HL-60 (cell line): Measurements from ENCODE around the gene BIRC5.

Source experiments
- DNase-seq, 2 experiments: peaks; one replicate each; pipeline ENCODE4 v3.0.0-alpha.2; 2010 to 2020; ENCODE audit warnings: low read depth in 1 of 2, low spot score in 1 of 2
- H3K27ac ChIP-seq: fragments of 250-450 bp; sonication (Bioruptor Pico); replicated peaks from 2 replicates; pipeline ENCODE4 v1.5.1; 2020; ENCODE audit warnings: mild to moderate bottlenecking, moderate library complexity
- H3K27me3 ChIP-seq: fragments of 250-450 bp; sonication (Bioruptor Pico); 2 replicates; pipeline ENCODE4 v1.5.1; 2021; ENCODE audit warnings: mild to moderate bottlenecking, moderate library complexity; ENCODE audit not compliant: insufficient read depth, poor library complexity, severe bottlenecking
- H3K4me3 ChIP-seq: replicated peaks from 2 replicates; pipeline ENCODE4 v1.5.1; 2011; ENCODE audit warnings: mild to moderate bottlenecking, control low read depth, low read length; ENCODE audit not compliant: insufficient read depth
- GABPA ChIP-seq: IDR thresholded peaks from 2 replicates; pipeline ENCODE4 v1.6.1; 2012; ENCODE audit warnings: low read depth
- POLR2AphosphoS5 ChIP-seq: IDR thresholded peaks from 2 replicates; pipeline ENCODE4 v1.6.1; 2012; ENCODE audit warnings: low read depth
- SPI1 ChIP-seq: IDR thresholded peaks from 2 replicates; pipeline ENCODE4 v1.6.1; 2012; ENCODE audit warnings: low read depth, mild to moderate bottlenecking, borderline replicate concordance
- TF ChIP-seq, protein P1 (sequence below): IDR thresholded peaks from 2 replicates; pipeline ENCODE4 v1.6.1; 2012; ENCODE audit warnings: low read depth; ENCODE audit not compliant: insufficient replicate concordance
- TF ChIP-seq, protein P2 (sequence below): IDR thresholded peaks from one replicate; pipeline ENCODE4 v1.5.1; 2011; ENCODE audit warnings: low read length, control low read depth, inconsistent platforms; ENCODE audit not compliant: insufficient read depth

BIRC5 gene

DNA sequence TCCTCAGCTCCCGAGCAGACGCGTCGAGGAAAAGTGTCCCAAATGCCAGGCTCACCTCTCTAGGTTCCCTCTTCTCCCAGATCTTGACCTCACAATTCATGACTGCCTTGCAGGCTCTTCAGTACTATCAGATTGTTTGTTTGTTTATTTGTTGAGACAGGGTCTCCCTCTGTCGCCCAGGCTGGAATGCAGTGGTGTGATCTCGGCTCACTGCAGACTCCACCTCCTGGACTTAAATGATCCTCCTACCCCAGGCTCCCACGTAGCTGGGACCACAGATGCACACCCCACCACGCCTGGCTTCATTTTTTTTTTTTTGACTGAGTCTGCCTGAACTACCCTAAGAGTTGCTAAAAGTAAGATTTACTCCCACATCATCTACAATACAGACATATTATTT, 33.3 kb downstream of the BIRC5 start:
- TF ChIP-seq GABPA: no peak
- TF ChIP-seq POLR2AphosphoS5: no peak
- TF ChIP-seq SPI1: no peak
- Histone ChIP-seq H3K4me3 (no peak overlapping the region), H3K27me3 (no peaks in the 10 kb centered on the region), H3K27ac (no peak overlapping the region)
- DNase-seq: no peak

DNA sequence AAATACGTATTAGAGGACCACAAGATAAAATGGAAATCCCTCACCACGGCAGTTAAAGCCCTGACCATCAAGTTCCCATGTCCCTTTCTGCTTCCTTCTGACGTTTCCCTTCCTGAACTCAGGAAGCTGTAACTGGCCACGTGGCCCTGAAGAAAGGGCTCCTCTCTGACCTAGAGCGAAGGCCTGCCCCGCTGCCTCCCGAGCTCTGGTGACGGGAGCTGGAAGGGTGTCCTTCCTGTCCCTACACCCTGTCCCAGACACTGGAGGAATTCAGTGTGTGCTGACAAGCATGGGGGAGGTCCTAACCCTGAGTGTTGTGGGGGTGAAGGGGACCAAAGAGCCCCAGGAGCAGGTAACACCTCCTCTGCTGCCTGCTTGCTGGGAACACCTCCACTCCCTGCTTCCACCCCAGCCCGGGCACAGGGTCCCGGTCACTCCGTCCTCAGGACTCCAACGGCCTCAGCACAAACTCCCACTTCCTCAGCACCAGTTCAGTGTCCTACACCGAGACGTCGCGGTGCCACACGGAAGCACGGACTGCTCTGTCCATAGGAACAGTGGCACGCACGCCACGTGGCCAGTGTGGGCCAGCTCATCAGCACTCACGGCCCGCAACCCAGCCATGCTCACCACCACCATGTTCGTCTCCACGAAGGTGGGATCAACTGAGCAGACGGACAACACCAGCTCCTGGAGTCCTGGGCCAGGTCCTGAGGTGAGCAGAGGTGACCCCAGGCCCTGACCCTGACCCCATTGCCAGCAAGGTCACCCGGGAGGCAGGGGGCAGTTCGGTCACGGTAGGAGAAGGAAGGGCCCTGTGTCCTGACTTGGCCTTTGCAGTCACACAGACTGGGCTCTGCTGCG, 34.2 kb downstream of the BIRC5 start:
- TF ChIP-seq GABPA: no peak
- TF ChIP-seq POLR2AphosphoS5: no peak
- TF ChIP-seq, protein P1, sequence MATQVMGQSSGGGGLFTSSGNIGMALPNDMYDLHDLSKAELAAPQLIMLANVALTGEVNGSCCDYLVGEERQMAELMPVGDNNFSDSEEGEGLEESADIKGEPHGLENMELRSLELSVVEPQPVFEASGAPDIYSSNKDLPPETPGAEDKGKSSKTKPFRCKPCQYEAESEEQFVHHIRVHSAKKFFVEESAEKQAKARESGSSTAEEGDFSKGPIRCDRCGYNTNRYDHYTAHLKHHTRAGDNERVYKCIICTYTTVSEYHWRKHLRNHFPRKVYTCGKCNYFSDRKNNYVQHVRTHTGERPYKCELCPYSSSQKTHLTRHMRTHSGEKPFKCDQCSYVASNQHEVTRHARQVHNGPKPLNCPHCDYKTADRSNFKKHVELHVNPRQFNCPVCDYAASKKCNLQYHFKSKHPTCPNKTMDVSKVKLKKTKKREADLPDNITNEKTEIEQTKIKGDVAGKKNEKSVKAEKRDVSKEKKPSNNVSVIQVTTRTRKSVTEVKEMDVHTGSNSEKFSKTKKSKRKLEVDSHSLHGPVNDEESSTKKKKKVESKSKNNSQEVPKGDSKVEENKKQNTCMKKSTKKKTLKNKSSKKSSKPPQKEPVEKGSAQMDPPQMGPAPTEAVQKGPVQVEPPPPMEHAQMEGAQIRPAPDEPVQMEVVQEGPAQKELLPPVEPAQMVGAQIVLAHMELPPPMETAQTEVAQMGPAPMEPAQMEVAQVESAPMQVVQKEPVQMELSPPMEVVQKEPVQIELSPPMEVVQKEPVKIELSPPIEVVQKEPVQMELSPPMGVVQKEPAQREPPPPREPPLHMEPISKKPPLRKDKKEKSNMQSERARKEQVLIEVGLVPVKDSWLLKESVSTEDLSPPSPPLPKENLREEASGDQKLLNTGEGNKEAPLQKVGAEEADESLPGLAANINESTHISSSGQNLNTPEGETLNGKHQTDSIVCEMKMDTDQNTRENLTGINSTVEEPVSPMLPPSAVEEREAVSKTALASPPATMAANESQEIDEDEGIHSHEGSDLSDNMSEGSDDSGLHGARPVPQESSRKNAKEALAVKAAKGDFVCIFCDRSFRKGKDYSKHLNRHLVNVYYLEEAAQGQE: no peak
- TF ChIP-seq, protein P2, sequence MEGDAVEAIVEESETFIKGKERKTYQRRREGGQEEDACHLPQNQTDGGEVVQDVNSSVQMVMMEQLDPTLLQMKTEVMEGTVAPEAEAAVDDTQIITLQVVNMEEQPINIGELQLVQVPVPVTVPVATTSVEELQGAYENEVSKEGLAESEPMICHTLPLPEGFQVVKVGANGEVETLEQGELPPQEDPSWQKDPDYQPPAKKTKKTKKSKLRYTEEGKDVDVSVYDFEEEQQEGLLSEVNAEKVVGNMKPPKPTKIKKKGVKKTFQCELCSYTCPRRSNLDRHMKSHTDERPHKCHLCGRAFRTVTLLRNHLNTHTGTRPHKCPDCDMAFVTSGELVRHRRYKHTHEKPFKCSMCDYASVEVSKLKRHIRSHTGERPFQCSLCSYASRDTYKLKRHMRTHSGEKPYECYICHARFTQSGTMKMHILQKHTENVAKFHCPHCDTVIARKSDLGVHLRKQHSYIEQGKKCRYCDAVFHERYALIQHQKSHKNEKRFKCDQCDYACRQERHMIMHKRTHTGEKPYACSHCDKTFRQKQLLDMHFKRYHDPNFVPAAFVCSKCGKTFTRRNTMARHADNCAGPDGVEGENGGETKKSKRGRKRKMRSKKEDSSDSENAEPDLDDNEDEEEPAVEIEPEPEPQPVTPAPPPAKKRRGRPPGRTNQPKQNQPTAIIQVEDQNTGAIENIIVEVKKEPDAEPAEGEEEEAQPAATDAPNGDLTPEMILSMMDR: no peak
- TF ChIP-seq SPI1: no peak
- H3K4me3 ChIP-seq: no peak overlapping the region
- H3K27me3 ChIP-seq: no peaks in the 10 kb centered on the region
- H3K27ac ChIP-seq: no peak overlapping the region
- DNase-seq: no peak

DNA sequence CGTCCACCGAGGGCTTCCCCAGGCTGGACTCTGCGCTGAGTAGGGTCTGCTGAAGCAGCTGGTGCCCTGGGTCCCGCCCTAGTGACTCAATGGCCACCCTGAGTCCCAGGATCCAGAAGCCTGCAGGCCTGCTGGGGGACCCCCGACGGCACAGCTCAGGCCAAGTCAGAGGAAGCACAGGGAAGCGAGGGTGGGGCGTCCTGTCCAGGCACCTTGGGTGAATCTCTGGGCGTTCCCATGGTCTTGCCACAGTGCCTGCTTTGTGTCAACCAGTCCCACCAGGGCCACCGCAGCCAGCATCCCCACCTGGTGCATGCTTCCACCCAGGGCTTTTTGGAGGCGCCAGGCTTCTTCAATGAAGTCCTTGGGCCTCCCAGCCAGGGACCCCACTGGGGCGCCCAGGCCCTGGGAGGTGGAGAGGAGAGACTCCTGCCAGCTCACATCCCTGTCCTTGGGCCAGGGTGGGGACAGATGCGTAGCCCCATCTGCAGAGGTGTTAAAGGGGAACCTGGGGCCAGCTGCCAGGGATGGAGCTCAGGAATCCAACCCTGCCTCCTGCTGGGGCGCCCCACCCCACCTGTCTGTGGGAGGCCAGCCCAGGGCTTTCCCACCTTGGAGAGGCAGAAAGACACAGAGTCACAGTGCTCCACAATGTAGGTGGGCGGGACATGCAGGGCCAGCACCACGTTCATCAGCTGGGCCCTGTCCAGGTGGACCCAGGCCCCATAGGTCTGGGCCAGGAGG, 35.2 kb downstream of the BIRC5 start:
- H3K27me3 ChIP-seq: no peaks in the 10 kb centered on the region
- H3K27ac ChIP-seq: no peak overlapping the region
- TF ChIP-seq, protein P2: no peak
- TF ChIP-seq SPI1 (no peak), POLR2AphosphoS5 (no peak), GABPA (no peak)
- TF ChIP-seq, protein P1: no peak
- no peak for DNase-seq
- no peak overlapping the region for H3K4me3 ChIP-seq
